ENCODE data around the gene RAB1B.
"Not testable (repeated sequence)": the region's sequence is repeated elsewhere in the genome, so short reads cannot be mapped to it uniquely, and the experiment has no call there.

GRCh38 chr11:66253081-66253480 is 15.4 kb upstream of the RAB1B start:
- TF ChIP-seq CTCF, POLR2A, EP300 (IDR thresholded peaks at IDR 0.05): not testable (repeated sequence)
